Measurements from ENCODE around the gene STXBP4.

The STXBP4 gene

GRCh38 chr17:54968262-54968987 is at the start of gene STXBP4, which contains the start of gene COX11:
Gene STXBP4, plus strand, starts transcription at chr17:54968765. Its CDS starts 17,455 bp downstream, at chr17:54986220.
Gene COX11, minus strand, starts transcription at chr17:54968654. Its CDS starts 8 bp downstream, at chr17:54968646.
- DNase-seq (ENCODE audit: low read depth), result peak; percentile 80

GRCh38 chr17:54919425-54919824 is 49.1 kb upstream of the STXBP4 start:
- no peak for DNase-seq (ENCODE audit: low read depth)

- no peak for DNase-seq (ENCODE audit: low read depth)
Measured at GRCh38 chr17:54920819-54921218, 47.7 kb upstream of the STXBP4 start.

- DNase-seq (ENCODE audit: low read depth), result no peak
Measured at GRCh38 chr17:54924405-54924804, 44.2 kb upstream of the STXBP4 start.

- DNase-seq (ENCODE audit: low read depth), result no peak
Measured at GRCh38 chr17:54927525-54927924, 41.0 kb upstream of the STXBP4 start.

- no peak for DNase-seq (ENCODE audit: low read depth)
Measured at GRCh38 chr17:54932711-54933110, 35.9 kb upstream of the STXBP4 start.

- no peak for DNase-seq (ENCODE audit: low read depth)
Measured at GRCh38 chr17:54933921-54934320, 34.6 kb upstream of the STXBP4 start.

- DNase-seq (ENCODE audit: low read depth), result no peak
Measured at GRCh38 chr17:54935471-54935870, 33.1 kb upstream of the STXBP4 start.

GRCh38 chr17:54937018-54937417 is 31.5 kb upstream of the STXBP4 start:
- no peak for DNase-seq (ENCODE audit: low read depth)

- no peak for DNase-seq (ENCODE audit: low read depth)
Measured at GRCh38 chr17:54937426-54937825, 31.1 kb upstream of the STXBP4 start.

GRCh38 chr17:54941285-54941684 is 27.3 kb upstream of the STXBP4 start:
- no peak for DNase-seq (ENCODE audit: low read depth)

- no peak for DNase-seq (ENCODE audit: low read depth)
Measured at GRCh38 chr17:54944796-54945195, 23.8 kb upstream of the STXBP4 start.

GRCh38 chr17:54945231-54945630 is 23.3 kb upstream of the STXBP4 start:
- no peak for DNase-seq (ENCODE audit: low read depth)

- DNase-seq (ENCODE audit: low read depth), result no peak
Measured at GRCh38 chr17:54945671-54946070, 22.9 kb upstream of the STXBP4 start.

- DNase-seq (ENCODE audit: low read depth), result no peak
Measured at GRCh38 chr17:54947396-54947795, 21.2 kb upstream of the STXBP4 start.

- DNase-seq (ENCODE audit: low read depth), result peak; percentile 50
Measured at GRCh38 chr17:54948380-54948779, 20.2 kb upstream of the STXBP4 start.

GRCh38 chr17:54950116-54950515 is 18.4 kb upstream of the STXBP4 start:
- no peak for DNase-seq (ENCODE audit: low read depth)

GRCh38 chr17:54951286-54951685 is 17.3 kb upstream of the STXBP4 start:
- DNase-seq (ENCODE audit: low read depth), result no peak

GRCh38 chr17:54956791-54957190 is 11.8 kb upstream of the STXBP4 start:
- DNase-seq (ENCODE audit: low read depth), result no peak

- no peak for DNase-seq (ENCODE audit: low read depth)
Measured at GRCh38 chr17:54967621-54968261, 824 bp upstream of the STXBP4 start.

- no peak for DNase-seq (ENCODE audit: low read depth)
Measured at GRCh38 chr17:54968988-54969332, 395 bp downstream of the STXBP4 start.

- no peak for DNase-seq (ENCODE audit: low read depth)
Measured at GRCh38 chr17:54969658-54970572, 1.4 kb downstream of the STXBP4 start.

GRCh38 chr17:54971147-54971546 is 2.6 kb downstream of the STXBP4 start:
- DNase-seq (ENCODE audit: low read depth), result no peak
